A673 (cell line): Measurements from ENCODE around the gene DISP3.

Experiments used
- CTCF ChIP-seq: fragments of 300-800, 200-600 bp; sonication (generic); conservative IDR thresholded peaks from 2 replicates; pipeline ENCODE4 v1.5.1; 2017; ENCODE audit warnings: low read depth, mild to moderate bottlenecking, antibody characterized with exemption, low read length, moderate library complexity, mixed read lengths
- EZH2 ChIP-seq: fragments of 200-600 bp; sonication (generic); IDR thresholded peaks from 2 replicates; pipeline ENCODE4 v1.6.1; 2017; ENCODE audit warnings: borderline replicate concordance, low read depth, mild to moderate bottlenecking, mixed read lengths, antibody characterized with exemption, low read length; ENCODE audit not compliant: poor library complexity, severe bottlenecking

GRCh38 chr1:11536573-11537379 is 57.8 kb downstream of the DISP3 start:
- TF ChIP-seq CTCF (no peak), EZH2 (no peak)
